Right forelimb (tissue), 1 donor: ENCODE data around the gene VGLL4.
"Not testable (repeated sequence)": the region's sequence is repeated elsewhere in the genome, so short reads cannot be mapped to it uniquely, and the experiment has no call there.

Source experiments
- DNase-seq: peaks from one replicate; pipeline ENCODE4 v3.0.0-alpha.2; 2018

The VGLL4 gene

DNA sequence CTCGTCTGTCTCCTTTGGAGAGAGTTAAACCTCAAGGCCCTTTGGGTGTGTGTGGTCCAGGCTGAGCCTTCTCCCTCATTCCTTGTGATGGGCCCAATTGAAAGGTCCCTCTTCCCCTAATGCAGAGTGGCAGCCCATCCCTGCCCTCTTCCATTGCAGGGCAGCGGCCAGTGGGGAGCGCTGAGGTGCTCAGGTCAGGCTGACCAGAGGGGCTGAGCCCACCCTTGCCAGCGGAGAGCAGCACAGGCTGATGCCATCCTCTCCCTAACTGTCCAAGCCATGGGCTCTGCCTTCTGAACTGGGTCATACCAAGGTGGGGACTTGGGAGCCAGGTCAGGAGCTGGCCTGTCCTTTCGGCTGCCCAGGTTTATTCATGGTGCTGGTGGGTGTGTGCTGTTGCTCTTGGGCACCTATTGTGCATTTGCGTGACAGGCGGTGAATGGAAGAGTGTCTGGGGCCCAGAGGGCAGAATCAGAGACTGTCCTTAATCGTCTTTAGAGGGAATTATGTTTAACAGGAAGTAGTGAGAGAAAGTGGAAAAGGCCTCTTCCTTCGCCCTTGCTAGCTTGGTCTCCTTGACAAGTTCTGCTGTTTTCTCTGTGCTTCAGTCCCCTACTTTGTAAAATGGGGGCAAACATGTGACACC lies 96.9 kb downstream of the VGLL4 start:
- DNase-seq, result no peak

DNA sequence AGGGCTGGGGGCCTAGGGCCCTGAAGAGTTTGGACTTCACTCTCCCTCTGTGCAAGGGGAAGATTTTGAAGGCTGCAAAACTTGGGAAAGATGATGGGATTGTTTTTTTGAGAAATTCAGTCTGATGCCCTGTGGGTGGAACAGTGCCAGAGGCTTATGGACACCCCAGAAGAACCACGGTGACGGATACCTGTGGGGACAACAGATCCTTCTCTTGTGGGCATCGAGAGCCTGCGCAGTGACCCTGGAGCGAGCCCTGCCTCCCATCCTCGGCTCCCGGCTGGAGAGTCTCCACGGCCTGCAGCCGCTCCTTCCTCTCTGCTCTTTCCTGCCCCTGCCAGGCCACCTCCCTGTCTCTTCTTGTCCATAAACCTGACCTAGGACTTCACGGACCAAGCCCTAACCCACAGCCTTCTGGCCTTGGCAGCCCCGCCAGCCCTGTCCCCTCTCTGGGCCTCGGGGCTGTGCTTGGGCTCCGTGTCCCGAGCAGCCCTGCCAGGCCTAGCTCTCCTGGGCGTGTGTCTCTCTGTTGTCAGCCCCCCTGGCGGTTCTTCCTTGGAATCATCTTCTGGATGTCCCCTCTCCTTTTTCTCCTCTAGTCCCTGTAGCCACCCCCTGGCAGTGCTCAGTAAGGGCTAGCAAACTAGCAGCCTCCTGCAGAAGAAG lies 98.4 kb downstream of the VGLL4 start:
- DNase-seq, result no peak

DNA sequence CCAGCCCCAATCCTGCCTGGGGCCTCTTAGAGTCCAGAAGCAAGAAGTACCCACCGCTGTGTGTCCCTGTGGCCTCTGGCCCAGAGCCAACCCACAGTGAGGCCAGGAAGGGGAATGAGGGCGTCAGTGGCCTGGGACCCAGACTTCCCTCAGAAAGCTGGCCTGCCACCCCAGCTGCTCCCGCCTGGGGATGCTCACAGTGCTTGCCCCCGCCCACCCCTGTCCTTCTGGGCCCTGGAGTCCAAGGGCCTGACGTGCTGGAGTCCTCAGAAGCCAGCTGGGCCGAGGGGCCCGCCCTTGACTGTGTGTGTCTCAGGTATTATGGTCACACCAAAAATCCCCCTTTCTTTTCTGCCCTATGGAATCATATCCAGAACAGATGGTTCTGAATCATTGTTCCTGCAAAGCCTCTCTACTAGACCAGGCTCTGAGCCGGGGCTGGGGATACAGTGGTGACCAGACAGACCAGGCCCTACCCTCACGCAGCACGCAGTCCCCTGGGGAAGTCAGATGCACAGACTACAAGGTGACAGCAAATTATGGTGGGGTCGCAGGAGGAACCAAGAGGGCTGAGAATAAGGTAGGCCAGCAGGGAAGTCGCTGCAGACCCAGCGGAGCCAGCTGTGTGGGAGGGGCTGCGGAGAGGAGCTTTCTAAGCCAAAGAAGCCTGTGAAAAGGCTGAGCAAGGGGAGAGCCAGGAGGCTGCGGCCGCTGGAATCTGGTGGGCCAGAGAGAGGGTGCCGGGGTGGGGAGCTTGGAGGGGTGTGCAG lies 99.1 kb downstream of the VGLL4 start:
- no peak for DNase-seq

DNA sequence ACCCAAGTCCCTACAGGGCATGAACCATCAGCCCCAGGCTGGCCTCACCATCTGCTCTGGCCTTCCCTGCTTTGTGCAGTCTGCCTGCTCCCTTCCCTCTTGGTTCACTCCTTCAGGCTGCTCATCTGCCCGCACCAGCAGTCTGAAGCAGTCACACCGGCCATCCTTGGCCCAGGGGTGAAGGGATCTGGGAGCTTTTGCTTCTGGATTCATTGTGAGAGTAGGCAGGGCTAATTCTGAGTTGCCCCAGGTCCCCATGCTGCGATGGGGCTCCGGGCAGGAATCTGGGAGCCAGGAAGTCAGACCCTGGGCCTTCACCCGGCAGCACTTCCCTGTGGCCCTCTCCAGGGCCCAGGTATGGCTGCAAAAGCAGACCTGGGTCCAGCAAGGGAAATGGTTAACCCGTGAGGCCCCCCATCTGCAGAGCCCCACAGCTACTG lies 99.7 kb downstream of the VGLL4 start:
- DNase-seq, result no peak

DNA sequence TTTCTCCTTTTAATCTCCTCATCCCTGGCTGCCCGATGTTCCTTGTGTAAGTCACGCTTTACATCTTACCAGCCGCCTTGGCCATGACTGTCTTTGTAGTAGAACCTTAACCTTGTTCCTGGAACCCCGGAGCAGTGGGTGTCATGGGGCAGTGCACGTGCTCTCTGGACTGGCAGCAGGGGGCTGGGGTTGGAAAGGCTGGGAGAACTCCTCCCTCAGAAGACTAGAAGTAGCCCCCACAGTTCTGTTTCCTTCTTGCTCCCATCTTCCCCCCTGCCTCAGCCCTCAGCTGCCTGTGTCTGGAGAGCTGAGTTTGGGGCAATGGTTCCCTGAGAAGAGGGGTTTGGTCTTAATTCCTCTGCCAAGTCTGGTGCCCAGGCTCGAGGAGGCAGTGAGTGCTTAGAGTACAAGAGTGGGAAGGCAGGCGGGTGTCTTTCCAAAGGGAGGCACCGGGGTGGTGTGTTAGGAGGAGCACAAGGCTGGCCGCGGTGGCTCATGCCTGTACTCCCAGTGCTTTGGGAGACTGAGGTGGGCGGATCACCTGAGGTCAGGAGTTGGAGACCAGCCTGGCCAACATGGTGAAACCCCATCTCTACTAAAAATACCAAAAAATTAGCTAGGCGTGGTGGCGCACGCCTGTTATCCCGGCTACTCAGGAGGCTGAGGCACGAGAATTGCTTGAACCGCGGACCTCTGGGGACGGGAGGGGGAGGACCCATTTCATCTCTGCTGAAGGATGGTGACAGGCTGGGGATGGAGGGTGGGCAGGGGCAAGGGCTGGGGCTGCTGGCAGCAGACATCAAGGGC lies 100.4 kb downstream of the VGLL4 start:
- no peak for DNase-seq

DNA sequence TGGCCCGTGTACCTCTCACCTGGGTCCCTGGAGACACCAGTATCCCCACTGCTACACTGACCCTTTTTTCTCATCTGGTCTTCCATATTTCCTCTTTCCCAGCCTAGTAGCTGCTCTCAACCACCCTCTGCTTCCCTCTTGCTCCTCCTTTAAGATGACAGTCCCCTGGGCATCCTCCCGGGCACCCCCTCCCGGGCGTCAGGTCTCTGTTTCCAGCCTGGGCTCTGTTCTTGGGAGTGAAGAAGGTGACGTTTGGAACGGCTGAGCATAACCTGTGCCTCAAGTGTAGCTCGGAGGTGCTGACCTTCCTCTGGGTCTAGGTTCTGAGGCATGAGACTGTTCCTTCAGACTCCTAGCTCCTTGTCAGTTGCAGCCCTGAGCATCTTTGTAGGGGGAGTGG lies 101.2 kb downstream of the VGLL4 start:
- no peak for DNase-seq

DNA sequence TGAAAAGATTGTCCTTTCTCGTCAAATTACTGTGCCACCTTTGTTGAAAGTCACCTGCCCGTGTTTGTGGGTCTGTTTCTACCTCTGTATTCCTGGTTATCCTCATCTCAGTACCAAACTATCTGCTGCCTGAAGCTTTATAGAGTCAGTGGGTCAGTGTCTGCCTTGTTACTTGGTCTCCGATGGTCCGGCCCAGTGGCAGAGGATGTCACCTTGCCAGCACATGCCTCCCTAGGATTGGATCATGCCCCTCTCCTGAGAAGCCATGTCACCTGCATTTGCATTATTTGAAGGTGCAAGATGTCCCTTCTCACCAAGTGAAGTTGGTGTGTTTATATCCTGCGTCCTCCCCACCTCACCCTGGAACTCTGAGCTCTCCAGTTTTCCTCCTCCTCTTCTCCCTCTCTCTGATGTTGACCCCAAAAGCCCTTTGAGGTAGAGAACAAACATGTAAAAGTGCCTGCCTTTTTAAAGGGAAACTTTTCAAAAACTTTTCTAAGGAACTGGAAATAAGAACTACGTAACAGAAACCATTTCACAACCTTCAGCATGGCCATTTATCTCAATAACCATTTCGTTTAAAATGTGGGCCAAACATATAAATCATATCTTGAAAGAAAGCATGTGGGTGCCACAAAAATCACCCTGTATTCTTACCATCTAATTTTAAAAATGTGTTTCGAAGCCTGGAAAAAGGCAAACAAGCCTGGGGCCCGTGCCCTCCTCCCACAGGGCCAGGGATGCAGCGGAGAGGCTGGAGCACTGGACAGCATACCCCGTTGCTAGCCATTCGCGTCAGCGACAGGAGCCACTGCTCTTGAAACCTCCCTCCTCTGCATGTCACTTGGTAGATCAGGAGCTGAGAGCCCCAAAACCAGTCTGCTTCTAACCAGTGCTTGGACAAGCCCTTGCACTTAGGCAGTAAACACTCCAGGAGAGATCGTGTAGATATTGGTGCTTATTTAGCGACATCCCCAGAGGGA lies 102.1 kb downstream of the VGLL4 start:
- no peak for DNase-seq

DNA sequence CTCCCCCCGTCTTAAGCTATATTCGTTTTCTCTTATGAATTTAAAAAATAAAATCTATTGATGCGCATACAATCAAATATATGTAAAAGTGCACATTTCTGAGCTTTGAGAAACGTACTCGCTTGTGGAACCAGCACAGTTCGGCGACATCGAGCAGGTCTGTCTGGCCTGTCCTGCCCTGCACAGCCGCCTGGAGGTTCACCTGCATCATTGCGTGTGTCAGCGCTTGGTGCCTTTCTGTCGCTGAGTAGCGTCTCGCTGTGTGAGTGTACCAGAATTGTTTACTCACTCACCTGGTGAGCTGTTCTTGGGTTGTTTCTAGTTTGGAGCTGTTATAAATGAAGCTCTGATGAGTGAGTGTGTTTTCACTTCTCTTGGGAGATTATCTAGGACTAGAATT lies 104.0 kb downstream of the VGLL4 start:
- no peak for DNase-seq

DNA sequence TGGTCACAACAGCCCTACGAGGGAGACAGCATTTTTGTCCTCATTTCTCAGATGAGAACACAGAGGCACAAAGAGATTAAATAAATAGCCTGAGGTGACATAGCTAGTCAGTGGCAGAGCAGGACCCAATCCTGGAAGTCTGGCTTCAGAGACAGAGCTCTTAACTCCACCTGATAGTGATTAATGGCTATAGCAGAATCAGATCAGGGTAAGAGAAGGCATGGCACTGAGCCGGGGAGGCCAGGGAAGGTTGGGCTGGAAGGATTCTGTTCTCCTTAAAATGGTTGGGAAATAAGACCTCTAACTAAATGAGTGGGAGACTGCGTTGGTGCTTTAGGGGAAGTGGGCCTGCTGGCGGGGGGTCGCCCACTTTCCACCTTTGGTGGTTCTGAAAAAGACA lies 104.5 kb downstream of the VGLL4 start:
- no peak for DNase-seq

DNA sequence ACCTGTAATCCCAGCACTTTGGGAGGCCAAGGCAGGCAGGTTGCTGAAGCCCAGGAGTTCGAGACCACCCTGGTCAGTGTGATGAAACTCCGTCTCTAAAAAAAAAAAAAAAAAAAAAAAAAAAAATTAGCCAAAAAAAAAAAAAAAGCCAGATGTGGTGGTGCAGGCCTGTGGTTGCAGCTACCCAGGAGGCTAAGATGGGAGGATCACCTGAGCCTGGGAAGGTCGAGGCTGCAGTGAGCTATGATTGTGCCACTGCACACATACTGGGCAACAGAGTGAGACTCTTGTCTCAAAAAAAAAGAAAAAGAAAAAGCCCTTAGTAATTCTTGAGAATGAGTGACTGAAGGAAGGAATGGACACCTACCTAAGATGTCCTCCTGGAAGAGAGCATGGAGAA lies 105.1 kb downstream of the VGLL4 start:
- no peak for DNase-seq

DNA sequence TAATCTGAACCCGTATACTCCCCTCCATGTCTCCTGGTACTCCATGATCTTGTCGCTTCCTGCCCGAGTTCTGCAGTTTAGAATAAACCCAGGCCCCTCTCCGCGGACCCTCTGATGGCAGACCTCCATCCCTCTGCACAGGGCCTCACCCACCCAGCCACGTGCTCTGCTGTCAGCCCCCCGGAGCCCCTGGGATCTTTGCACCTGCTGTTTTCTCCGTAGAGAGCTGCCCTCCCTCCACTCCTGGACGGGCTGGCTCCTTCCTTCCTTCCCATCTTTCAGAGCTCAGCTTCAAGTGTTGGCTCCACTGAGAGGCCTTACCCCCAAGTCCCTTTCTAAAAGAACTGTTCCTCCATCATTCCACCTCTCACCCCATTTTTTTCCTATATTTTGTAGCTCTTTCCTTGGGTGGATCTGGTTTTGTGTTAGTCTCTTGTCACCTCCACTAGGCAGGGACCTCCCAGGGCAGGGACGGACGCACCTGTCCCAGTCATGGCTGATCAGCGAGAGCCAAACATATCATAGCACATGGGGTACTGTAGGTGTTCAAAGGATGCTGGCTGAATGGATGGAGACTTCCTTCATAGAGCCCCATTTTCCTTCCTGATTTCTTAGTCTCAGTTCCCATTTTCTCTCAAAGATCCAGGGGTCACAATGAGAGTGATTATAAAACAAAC lies 106.6 kb downstream of the VGLL4 start:
- no peak for DNase-seq

DNA sequence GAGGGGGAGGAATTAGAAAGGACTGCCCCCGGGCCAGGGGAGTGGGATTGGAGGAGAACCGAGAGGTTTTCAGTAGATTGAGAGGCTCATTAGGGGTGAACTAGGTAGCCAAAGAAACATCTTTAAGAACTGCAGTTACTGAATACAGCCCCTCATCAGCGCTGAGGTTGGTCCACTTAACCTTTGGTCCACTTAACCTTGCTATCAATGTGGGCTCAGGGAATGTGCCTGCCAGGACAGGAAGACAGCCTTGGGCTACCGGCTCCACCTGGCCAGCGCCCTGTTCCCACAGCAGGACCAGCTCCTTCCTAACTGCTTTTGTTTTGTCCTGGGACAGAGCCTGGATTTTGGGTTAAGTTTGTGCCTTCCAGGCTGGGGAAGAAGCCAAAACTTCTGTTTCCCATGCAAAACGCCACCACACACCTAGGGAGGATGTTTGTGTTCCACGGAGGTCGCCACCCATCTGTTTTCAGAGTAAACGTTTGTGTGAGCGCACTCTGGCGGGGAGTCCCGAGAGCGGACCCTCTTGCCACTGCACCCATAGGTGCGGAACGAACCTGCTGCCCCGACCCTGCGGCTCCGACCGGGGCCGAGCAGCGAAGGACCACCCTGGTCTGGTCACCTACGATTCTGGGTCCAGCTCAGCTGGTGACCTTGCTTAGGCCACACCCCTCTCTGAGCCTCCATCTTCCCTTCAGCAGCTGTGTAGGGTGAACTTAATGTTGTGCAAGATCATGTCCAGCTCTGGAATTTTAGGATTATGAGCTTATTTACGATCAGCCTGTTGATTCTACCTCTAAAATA lies 107.4 kb downstream of the VGLL4 start:
- DNase-seq, result no peak

DNA sequence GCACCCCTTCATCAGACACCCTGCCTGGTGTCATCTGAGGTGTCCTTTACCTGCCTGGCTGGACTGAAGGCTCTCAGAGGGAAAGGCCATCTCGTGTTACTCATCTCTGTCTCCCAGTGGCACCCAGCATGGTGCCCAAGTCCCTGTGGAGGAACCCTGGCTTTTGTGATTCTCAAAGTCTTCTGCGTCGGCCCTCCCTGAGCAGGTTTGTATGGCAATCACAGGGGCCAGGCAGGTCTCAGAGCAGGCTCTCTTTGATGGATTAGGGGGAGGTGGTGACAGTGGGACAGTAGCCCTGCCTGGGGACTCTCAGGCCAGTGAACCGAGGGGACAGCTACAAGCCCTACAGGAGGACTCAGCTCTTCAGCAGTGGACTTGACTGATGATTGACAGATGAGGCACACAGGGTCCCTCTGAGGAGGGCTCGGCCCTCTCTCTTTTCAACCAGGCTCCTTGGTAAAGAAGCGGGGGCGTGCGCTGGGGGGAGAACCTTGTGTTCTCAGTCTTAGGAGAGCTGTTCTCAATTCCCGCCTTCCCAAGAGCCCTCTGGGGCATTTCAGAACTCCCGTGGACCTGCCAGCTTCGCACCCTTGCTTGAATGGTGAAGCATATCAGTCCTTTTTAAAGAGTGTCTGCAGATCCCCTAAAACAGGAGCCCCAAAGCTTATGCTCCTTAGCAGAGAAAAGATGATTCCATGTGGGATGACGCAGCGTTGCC lies 108.3 kb downstream of the VGLL4 start:
- no peak for DNase-seq

DNA sequence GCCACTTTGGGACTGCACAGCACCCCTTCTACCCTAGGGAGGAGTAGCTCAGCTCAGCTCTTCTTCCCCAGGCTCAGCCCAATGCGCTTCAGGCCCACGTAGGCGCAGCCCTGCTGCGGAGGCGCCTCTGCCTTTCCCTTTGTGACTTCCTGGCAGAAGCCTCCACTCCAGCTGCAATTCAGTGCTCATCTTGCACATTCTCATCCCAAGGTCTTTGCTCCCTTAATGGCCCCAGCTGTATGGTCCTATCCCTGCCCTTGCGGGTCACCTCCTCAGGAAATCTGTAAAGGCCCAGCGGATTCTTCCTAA lies 109.0 kb downstream of the VGLL4 start:
- no peak for DNase-seq

DNA sequence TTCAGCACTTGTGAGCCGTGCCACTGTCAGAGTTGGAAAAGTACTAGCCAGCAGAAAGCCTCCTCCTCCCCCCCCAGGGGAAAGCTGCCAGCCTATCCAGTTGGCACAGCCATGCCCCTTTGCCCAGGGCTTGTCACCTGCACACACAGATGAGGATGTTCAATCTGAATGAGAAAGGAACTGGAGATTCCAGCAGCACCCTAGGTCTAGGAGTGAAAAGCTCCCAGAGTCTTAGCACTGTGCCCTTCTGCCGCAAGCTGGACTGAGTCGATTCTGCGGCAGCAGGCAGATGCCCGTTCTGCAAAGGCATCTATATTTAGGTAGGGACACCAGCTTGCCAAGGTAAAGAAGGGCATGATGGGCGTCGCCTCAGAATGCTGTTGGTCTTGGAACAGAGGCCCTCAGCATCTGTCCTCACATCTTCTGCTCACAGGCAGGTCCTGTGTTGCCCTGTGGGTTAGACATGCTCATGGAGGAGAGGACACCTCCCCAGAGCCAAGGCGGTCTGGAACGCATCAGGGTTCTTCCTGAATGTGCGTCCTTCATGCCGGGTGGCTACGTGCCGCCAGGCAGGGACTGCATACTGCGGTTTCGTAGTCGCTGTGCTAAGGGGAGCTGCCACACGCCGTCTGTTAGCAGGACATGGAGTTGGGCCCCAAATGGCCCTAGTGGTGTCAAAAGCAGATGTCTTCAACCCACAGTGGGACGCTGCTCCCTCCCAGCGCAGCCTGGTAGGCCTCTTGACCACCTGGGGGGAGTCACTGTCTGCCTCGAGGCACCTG lies 109.5 kb downstream of the VGLL4 start:
- no peak for DNase-seq

DNA sequence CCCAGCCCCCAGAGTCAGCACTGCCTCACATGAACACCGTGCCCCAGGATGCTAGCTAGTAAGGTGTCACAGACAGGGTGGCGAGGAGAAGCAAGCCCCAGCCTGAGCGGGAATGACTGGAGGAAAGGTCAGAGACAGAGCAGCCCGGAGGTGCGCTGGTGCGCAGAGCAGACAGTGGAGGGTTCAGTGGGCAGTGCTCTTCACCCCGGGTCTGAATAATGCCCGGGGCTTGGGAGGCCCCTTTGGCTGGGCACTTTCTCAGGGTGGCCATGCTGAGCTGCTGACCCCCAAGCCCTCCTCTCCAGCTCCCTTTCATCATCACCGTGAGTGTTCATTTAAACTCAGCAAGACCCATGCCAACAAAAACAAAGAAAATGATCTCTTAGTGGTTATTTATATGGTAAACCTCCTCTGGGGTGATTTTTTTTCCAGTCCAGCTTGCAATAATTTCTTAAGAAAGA lies 110.8 kb downstream of the VGLL4 start:
- no peak for DNase-seq

DNA sequence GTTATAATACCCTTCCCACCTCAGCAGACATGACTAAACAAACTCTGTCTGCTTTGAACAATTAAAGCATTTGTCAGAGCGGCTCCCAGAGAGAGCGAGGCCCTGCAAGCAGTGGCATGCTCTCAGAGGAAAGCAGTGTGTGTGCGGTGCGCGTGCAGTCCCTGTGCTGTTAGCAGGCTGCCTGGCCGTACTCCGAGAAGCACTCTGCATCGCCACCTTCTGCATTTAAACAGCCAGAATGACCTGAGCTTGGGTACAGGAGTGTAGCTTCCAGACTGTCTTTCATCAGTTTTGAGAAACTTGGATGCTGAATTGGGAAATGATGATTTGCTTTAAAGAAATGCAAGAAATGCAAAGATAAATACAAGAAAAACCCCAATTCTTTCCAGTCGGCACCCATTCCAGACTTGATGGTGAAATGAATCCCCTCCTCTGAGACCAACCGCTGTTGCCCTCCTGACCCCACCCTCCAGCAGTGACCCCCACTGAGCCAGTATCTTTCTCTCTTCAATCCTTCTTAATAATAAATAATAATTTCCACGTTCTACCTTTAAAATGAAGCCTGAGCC lies 113.5 kb downstream of the VGLL4 start:
- no peak for DNase-seq

DNA sequence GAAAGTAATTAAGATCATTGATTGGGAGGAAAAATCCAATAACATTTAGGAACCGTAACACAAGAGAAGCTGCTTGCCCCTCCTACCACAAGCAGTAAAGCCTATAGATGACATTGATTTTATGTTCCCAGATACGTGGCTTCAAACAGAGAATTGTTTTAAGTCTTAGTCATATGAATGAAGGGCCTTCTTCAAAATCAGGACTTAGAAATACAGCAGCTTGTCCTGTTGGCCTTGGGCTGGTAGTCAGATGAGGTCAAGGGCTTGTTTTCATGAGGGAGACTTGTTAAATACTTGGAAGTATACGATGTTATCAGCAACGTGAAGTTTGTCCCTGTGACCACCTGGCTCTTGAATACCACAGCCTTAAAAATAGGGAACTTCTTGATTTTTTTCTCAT lies 114.4 kb downstream of the VGLL4 start:
- DNase-seq, result no peak

DNA sequence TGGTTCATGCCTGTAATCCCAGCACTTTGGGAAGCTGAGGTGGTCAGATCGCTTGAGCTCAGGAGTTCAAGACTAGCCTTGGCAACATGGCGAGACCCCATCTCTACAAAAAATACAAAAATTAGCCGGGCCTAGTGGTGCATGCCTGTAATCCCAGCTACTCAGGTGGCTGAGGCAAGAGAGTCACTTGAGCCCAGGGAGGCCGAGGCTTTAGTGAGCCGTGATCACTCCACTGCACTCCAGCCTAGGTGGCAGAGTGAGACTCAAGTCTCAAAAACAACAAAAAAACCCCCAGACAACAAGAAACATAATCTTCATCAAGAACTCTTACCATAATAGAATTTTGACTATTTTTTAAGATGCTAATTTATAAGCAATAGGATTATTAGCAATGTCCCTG lies 117.6 kb downstream of the VGLL4 start:
- not testable (repeated sequence) for DNase-seq
